ENCODE measurements around the gene HEXD. TPM values are rescaled to one million over a fixed set of nuclear protein-coding genes. Genes with fewer than 3 reads are reported as not detected.

The HEXD gene
- total and polyA plus RNA-seq, 2 experiments from 2014 or later = 5.7 to 5.9 TPM

DNA sequence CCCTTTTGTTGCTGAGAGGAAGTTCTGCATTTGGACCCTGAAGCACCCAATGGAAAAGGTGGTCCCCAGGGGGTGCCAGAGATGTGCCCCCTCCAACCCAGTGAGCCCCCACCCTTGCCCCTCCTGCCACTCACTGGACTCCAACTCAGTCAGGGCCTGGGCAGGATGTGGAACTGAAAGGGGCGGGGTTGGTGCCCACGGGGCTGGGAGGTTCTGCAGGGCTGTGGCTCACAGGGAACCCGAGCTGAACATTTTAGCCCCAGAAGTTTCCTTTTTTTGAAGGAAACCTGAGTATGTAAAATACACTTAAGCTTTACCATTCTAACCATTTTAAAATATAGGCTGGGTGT is 16.0 kb downstream of the HEXD start:
- Histone ChIP-seq H3K9me3 (ENCODE audit: low read depth) (no peaks in the 10 kb centered on the region), H3K27me3 (replicated peaks; ENCODE audit: insufficient read depth) (no peaks in the 10 kb centered on the region), H3K36me3 (ENCODE audit: low read depth) (no peaks in the 10 kb centered on the region), H3K9ac (no peak overlapping the region), H3K4me3 (no peak overlapping the region), H3K4me2 (ENCODE audit: unreplicated experiment) (no peak overlapping the region), H3K27ac (no peak overlapping the region), H3K79me2 (ENCODE audit: insufficient read depth) (no peaks in the 10 kb centered on the region), H4K20me1 (ENCODE audit: insufficient read depth) (no peaks in the 10 kb centered on the region), H2AFZ (no peak overlapping the region), H3F3A (ENCODE audit: insufficient read depth) (no peaks in the 10 kb centered on the region), H3K9me2 (ENCODE audit: insufficient read depth) (no peaks in the 10 kb centered on the region), H3K4me1 (ENCODE audit: insufficient read depth) (no peaks in the 10 kb centered on the region)
- TF ChIP-seq EZH2 (IDR thresholded peaks at IDR 0.05; ENCODE audit: insufficient read depth, poor library complexity, severe bottlenecking) = no peak
- no peak for DNase-seq
- in situ Hi-C loops (cut with MboI) = no loop called here
- WGBS, 2 experiments (ENCODE audit: low coverage in 1 of 2, low lambda C conversion rate in 2 of 2, missing lambda C conversion rate in 2 of 2) = 72 to 100% methylated on average over 1 to 3 of the region's 3 CpGs

DNA sequence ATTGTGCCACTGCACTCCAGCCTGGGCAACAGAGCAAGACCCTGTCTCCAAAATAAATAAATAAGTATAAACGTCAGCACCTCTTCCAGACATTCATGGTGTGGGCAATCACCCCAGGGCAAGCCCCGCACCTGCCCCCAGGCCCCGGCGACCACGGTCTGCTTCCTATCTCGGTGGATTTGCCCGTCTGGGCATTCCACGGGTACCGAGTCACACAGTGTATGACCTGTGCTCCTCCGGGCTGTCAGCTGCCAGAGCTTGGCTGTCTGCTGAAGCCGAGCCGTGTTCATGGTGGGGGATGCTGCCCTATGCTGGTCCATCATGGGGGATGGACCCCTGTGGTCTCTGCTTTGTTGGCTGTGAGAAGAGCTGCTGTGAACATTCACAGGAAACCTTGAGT is 17.0 kb downstream of the HEXD start:
- H3K9ac ChIP-seq = no peak overlapping the region
- no peaks in the 10 kb centered on the region for H3K79me2 ChIP-seq (ENCODE audit: insufficient read depth)
- H4K20me1 ChIP-seq (ENCODE audit: insufficient read depth) = no peaks in the 10 kb centered on the region
- in situ Hi-C loops (cut with MboI) = no loop called here
- H2AFZ ChIP-seq = no peak overlapping the region
- WGBS, 2 experiments (ENCODE audit: low coverage in 1 of 2, low lambda C conversion rate in 2 of 2, missing lambda C conversion rate in 2 of 2) = 68 to 72% methylated on average over 12 of the region's 12 CpGs
- H3K9me2 ChIP-seq (ENCODE audit: insufficient read depth) = no peaks in the 10 kb centered on the region
- H3K27me3 ChIP-seq (replicated peaks; ENCODE audit: insufficient read depth) = no peaks in the 10 kb centered on the region
- no peak overlapping the region for H3K4me3 ChIP-seq
- no peak overlapping the region for H3K4me2 ChIP-seq (ENCODE audit: unreplicated experiment)
- TF ChIP-seq EZH2 (IDR thresholded peaks at IDR 0.05; ENCODE audit: insufficient read depth, poor library complexity, severe bottlenecking) (no peak), EZH2phosphoT487 (IDR thresholded peaks at IDR 0.05; ENCODE audit: insufficient read depth, low read depth) (no peak)
- no peak overlapping the region for H3K27ac ChIP-seq
- H3F3A ChIP-seq (ENCODE audit: insufficient read depth) = no peaks in the 10 kb centered on the region
- H3K9me3 ChIP-seq (ENCODE audit: low read depth) = no peaks in the 10 kb centered on the region
- DNase-seq = peak; percentile 24
- no peaks in the 10 kb centered on the region for H3K4me1 ChIP-seq (ENCODE audit: insufficient read depth)
- no peaks in the 10 kb centered on the region for H3K36me3 ChIP-seq (ENCODE audit: low read depth)

DNA sequence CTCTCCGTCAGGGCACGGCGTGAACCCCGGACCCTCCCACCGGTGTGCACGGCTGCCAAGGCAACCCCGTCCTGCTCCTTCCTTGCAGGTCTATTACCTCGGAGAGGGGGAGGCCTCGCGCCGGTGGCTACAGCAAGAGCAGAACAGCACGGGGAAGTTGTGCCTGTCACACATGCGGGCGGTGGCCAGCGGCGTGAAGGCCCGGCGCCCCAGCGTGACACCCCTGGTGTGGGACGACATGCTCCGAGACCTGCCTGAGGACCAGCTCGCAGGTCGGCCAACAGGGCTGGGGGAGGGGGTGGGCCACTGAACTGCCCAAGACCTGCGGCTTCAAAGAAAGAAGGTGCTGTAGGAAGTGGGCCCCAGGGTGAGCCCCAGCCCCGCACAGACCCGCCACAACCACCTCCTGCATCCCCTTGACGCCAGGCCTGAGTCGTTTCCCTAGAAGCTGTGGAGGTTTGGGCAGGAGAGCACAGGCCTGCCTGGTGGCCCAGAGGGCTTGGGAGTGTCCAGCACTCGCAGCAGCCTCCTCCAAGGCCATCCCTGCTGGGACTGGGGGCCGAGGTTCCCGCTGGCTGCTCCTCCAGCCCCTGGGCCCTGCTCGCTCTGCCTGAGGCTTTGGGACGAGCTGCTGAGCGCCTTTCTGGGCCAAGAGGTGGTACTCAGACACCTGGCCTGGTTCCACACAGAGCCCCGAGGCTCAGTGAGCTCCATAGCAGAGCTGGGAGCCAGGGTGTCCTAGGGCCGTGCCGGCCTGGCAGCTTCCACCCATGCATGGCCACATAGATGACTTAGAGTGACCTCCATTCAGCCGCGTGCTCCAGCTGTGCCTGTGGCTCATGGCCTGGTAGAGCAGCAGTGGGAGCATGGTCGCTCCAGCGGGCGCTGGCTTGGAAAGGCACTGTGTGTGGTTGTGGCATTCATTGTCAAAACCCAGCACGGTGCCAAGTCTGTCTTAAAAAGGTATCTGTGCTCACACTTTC is 17.7 kb downstream of the HEXD start:
- Histone ChIP-seq H3K27me3 (replicated peaks; ENCODE audit: insufficient read depth) (no peaks in the 10 kb centered on the region), H3K4me3 (no peak overlapping the region), H2AFZ (no peak overlapping the region), H3K27ac (no peak overlapping the region), H3K9me2 (ENCODE audit: insufficient read depth) (no peaks in the 10 kb centered on the region), H3K36me3 (ENCODE audit: low read depth) (no peaks in the 10 kb centered on the region), H3F3A (ENCODE audit: insufficient read depth) (no peaks in the 10 kb centered on the region), H3K9me3 (ENCODE audit: low read depth) (no peaks in the 10 kb centered on the region), H3K79me2 (ENCODE audit: insufficient read depth) (no peaks in the 10 kb centered on the region), H3K4me2 (ENCODE audit: unreplicated experiment) (no peak overlapping the region), H3K4me1 (ENCODE audit: insufficient read depth) (no peaks in the 10 kb centered on the region), H4K20me1 (ENCODE audit: insufficient read depth) (no peaks in the 10 kb centered on the region), H3K9ac (no peak overlapping the region)
- 92 to 93% methylated on average over 25 to 40 of the region's 43 CpGs for WGBS, 2 experiments (ENCODE audit: low coverage in 1 of 2, low lambda C conversion rate in 2 of 2, missing lambda C conversion rate in 2 of 2)
- in situ Hi-C loops (cut with MboI) = no loop called here
- TF ChIP-seq EZH2 (IDR thresholded peaks at IDR 0.05; ENCODE audit: insufficient read depth, poor library complexity, severe bottlenecking) = no peak
- no peak for TF ChIP-seq EZH2phosphoT487 (IDR thresholded peaks at IDR 0.05; ENCODE audit: insufficient read depth, low read depth)
- no peak for DNase-seq

DNA sequence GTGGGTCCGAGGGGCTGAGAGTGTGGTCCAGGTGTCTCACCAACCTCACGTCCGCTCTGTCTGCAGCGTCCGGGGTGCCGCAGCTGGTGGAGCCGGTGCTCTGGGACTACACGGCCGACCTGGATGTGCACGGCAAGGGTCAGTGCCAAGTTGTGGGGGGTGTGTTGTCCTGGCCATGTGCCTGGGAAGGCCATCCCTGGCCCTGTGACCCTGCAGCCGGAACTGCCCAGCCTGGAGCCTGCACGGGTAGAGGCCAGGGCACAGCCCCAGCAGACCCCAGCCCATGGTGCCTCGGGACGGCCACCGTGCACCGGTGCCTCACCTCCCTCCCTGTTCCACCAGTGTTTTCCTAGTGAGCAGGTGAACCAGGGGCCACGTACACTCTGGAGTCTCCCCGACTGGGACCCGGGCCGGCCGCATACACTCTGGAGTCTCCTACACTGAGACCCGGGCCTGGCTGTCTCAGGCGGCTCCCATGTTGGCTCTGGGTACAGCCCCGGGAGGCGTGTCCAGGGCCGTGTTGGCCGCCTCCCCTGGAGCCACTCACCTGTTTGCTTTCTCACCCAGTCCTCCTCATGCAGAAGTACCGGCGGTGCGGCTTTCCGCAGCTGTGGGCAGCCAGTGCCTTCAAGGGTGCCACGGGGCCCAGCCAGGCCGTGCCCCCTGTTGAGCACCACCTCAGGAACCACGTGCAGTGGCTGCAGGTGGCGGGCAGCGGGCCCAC is 18.6 kb downstream of the HEXD start:
- TF ChIP-seq EZH2 (IDR thresholded peaks at IDR 0.05; ENCODE audit: insufficient read depth, poor library complexity, severe bottlenecking) (no peak), EZH2phosphoT487 (IDR thresholded peaks at IDR 0.05; ENCODE audit: insufficient read depth, low read depth) (no peak)
- Histone ChIP-seq H3K9me2 (ENCODE audit: insufficient read depth) (no peaks in the 10 kb centered on the region), H3K9me3 (ENCODE audit: low read depth) (no peaks in the 10 kb centered on the region), H4K20me1 (ENCODE audit: insufficient read depth) (no peaks in the 10 kb centered on the region), H3K79me2 (ENCODE audit: insufficient read depth) (no peaks in the 10 kb centered on the region), H3K4me1 (ENCODE audit: insufficient read depth) (no peaks in the 10 kb centered on the region), H3K27me3 (replicated peaks; ENCODE audit: insufficient read depth) (no peaks in the 10 kb centered on the region), H3K9ac (no peak overlapping the region), H3K4me2 (ENCODE audit: unreplicated experiment) (no peak overlapping the region), H2AFZ (no peak overlapping the region), H3K36me3 (ENCODE audit: low read depth) (no peaks in the 10 kb centered on the region), H3K4me3 (no peak overlapping the region), H3K27ac (no peak overlapping the region), H3F3A (ENCODE audit: insufficient read depth) (no peaks in the 10 kb centered on the region)
- WGBS, 2 experiments (ENCODE audit: low coverage in 1 of 2, low lambda C conversion rate in 2 of 2, missing lambda C conversion rate in 2 of 2) = 93 to 94% methylated on average over 36 of the region's 36 CpGs
- in situ Hi-C loops (cut with MboI) = no loop called here
- no peak for DNase-seq
